Measurements from ENCODE around the gene CIDEA. TPM values are rescaled to one million over a fixed set of nuclear protein-coding genes. Genes with fewer than 3 reads are reported as not detected.

Gene CIDEA
- total and polyA plus RNA-seq, 9 of the 15 experiments (the other 6 are each of a cell fraction or from before 2014, with no cell fraction given), result not detected

DNA sequence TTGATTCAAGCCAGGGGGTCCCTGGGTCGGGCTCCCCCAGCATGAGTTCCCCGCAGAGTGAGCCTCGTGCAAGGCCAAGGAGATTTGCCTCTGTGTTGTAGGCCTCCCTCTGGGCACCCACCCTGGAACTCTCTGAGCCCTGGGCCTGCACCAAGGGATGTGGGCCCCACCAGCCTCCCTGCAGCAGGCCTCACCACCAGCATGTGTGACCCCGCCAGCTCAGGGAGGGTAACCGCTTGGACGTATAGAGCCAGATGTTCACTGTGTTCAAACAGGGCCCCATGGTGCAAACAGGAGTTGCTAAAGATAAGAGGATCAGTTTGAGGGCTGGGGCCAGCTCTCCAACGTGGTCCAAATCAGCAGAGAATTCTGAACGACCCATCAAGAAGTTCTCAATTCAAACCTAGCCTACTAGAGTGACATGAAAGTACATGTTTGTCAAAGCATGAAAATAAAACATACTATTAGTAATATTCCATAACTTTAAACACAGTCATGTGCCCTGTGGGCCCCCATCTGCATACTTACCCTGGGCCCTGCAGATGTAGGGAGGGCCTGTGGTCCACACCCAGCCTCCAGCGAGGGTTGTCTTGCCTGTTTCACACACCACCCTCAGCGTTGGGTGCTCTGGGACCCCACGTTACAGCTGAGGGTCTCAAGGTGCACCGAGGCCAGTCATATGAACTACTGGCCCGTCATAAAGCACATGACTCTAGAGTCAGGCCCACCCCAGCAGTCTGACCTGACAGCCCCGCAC is 48.4 kb downstream of the CIDEA start (continued):
- TF ChIP-seq, protein P1, sequence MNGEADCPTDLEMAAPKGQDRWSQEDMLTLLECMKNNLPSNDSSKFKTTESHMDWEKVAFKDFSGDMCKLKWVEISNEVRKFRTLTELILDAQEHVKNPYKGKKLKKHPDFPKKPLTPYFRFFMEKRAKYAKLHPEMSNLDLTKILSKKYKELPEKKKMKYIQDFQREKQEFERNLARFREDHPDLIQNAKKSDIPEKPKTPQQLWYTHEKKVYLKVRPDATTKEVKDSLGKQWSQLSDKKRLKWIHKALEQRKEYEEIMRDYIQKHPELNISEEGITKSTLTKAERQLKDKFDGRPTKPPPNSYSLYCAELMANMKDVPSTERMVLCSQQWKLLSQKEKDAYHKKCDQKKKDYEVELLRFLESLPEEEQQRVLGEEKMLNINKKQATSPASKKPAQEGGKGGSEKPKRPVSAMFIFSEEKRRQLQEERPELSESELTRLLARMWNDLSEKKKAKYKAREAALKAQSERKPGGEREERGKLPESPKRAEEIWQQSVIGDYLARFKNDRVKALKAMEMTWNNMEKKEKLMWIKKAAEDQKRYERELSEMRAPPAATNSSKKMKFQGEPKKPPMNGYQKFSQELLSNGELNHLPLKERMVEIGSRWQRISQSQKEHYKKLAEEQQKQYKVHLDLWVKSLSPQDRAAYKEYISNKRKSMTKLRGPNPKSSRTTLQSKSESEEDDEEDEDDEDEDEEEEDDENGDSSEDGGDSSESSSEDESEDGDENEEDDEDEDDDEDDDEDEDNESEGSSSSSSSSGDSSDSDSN (IDR thresholded peaks at IDR 0.05; ENCODE audit: borderline replicate concordance in 1 of 2, low read depth in 2 of 2, low read length in 2 of 2), result peak in 1 of 2 experiments; percentile 61; a peak in 1 of 4 replicates
- TF ChIP-seq GTF2E2 (tag; IDR thresholded peaks at IDR 0.05) (no peak), COPS2 (conservative IDR thresholded peaks at IDR 0.05) (no peak), L3MBTL2 (IDR thresholded peaks at IDR 0.05) (peak; percentile 93), RB1 (IDR thresholded peaks at IDR 0.05; ENCODE audit: low read depth) (no peak), ZBTB17 (CRISPR knock-in tag; IDR thresholded peaks at IDR 0.05) (0 out of 2 replicates have a peak, but pooled peaks have one; percentile 61), FOXM1 (IDR thresholded peaks at IDR 0.05; ENCODE audit: low read depth) (peak; percentile 62; the same call in 1 of the 2 replicates), FOXM1 (CRISPR knock-in tag; IDR thresholded peaks at IDR 0.05; ENCODE audit: low read depth) (no peak), NCOR1 (IDR thresholded peaks at IDR 0.05) (peak; percentile 89), MED1 (CRISPR knock-in tag; IDR thresholded peaks at IDR 0.05; ENCODE audit: borderline replicate concordance) (no peak)
- TF ChIP-seq, protein P2, sequence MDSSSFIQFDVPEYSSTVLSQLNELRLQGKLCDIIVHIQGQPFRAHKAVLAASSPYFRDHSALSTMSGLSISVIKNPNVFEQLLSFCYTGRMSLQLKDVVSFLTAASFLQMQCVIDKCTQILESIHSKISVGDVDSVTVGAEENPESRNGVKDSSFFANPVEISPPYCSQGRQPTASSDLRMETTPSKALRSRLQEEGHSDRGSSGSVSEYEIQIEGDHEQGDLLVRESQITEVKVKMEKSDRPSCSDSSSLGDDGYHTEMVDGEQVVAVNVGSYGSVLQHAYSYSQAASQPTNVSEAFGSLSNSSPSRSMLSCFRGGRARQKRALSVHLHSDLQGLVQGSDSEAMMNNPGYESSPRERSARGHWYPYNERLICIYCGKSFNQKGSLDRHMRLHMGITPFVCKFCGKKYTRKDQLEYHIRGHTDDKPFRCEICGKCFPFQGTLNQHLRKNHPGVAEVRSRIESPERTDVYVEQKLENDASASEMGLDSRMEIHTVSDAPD (CRISPR knock-in tag; IDR thresholded peaks at IDR 0.05), result no peak
- TF ChIP-seq, protein P3, sequence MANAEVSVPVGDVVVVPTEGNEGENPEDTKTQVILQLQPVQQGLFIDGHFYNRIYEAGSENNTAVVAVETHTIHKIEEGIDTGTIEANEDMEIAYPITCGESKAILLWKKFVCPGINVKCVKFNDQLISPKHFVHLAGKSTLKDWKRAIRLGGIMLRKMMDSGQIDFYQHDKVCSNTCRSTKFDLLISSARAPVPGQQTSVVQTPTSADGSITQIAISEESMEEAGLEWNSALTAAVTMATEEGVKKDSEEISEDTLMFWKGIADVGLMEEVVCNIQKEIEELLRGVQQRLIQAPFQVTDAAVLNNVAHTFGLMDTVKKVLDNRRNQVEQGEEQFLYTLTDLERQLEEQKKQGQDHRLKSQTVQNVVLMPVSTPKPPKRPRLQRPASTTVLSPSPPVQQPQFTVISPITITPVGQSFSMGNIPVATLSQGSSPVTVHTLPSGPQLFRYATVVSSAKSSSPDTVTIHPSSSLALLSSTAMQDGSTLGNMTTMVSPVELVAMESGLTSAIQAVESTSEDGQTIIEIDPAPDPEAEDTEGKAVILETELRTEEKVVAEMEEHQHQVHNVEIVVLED (CRISPR knock-in tag; IDR thresholded peaks at IDR 0.05), result no peak
- TF ChIP-seq, protein P4, sequence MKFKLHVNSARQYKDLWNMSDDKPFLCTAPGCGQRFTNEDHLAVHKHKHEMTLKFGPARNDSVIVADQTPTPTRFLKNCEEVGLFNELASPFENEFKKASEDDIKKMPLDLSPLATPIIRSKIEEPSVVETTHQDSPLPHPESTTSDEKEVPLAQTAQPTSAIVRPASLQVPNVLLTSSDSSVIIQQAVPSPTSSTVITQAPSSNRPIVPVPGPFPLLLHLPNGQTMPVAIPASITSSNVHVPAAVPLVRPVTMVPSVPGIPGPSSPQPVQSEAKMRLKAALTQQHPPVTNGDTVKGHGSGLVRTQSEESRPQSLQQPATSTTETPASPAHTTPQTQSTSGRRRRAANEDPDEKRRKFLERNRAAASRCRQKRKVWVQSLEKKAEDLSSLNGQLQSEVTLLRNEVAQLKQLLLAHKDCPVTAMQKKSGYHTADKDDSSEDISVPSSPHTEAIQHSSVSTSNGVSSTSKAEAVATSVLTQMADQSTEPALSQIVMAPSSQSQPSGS (CRISPR knock-in tag; IDR thresholded peaks at IDR 0.05), result no peak
- TF ChIP-seq, protein P5, sequence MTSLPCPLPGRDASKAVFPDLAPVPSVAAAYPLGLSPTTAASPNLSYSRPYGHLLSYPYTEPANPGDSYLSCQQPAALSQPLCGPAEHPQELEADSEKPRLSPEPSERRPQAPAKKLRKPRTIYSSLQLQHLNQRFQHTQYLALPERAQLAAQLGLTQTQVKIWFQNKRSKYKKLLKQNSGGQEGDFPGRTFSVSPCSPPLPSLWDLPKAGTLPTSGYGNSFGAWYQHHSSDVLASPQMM (CRISPR knock-in tag; IDR thresholded peaks at IDR 0.05), result no peak
- TF ChIP-seq, protein P6, sequence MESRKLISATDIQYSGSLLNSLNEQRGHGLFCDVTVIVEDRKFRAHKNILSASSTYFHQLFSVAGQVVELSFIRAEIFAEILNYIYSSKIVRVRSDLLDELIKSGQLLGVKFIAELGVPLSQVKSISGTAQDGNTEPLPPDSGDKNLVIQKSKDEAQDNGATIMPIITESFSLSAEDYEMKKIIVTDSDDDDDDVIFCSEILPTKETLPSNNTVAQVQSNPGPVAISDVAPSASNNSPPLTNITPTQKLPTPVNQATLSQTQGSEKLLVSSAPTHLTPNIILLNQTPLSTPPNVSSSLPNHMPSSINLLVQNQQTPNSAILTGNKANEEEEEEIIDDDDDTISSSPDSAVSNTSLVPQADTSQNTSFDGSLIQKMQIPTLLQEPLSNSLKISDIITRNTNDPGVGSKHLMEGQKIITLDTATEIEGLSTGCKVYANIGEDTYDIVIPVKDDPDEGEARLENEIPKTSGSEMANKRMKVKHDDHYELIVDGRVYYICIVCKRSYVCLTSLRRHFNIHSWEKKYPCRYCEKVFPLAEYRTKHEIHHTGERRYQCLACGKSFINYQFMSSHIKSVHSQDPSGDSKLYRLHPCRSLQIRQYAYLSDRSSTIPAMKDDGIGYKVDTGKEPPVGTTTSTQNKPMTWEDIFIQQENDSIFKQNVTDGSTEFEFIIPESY (CRISPR knock-in tag; IDR thresholded peaks at IDR 0.05), result peak; percentile 75
- TF ChIP-seq, protein P7, sequence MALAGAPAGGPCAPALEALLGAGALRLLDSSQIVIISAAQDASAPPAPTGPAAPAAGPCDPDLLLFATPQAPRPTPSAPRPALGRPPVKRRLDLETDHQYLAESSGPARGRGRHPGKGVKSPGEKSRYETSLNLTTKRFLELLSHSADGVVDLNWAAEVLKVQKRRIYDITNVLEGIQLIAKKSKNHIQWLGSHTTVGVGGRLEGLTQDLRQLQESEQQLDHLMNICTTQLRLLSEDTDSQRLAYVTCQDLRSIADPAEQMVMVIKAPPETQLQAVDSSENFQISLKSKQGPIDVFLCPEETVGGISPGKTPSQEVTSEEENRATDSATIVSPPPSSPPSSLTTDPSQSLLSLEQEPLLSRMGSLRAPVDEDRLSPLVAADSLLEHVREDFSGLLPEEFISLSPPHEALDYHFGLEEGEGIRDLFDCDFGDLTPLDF (CRISPR knock-in tag; IDR thresholded peaks at IDR 0.05), result 0 out of 2 replicates have a peak, but pooled peaks have one; percentile 28

Measured in K562 (cell line).